Neural cell (in vitro differentiated cells): ENCODE data around the gene TRAT1.

Experiments
- EP300 ChIP-seq: fragments of 450-650 bp; conservative IDR thresholded peaks from 2 replicates; pipeline ENCODE4 v1.6.1; 2014; ENCODE audit warnings: antibody characterized with exemption, mild to moderate bottlenecking, moderate library complexity; ENCODE audit not compliant: poor library complexity, severe bottlenecking
- EZH2 ChIP-seq: fragments of 200-600, 300-800 bp; shearing (Covaris generic), sonication (generic); IDR thresholded peaks from 2 replicates; pipeline ENCODE4 v1.6.1; 2014; ENCODE audit warnings: antibody characterized with exemption, low read length, borderline replicate concordance, mild to moderate bottlenecking; ENCODE audit not compliant: insufficient read depth, poor library complexity, severe bottlenecking
- MXI1 ChIP-seq: fragments of 450-650 bp; conservative IDR thresholded peaks from 2 replicates; pipeline ENCODE4 v1.6.1; 2014; ENCODE audit warnings: antibody characterized with exemption, mild to moderate bottlenecking; ENCODE audit not compliant: poor library complexity, severe bottlenecking
- POLR2AphosphoS5 ChIP-seq: IDR thresholded peaks from 2 replicates; pipeline ENCODE4 v1.6.1; 2012
- RAD21 ChIP-seq: fragments of 450-650 bp; conservative IDR thresholded peaks from 2 replicates; pipeline ENCODE4 v1.6.1; 2014; ENCODE audit warnings: antibody characterized with exemption, mild to moderate bottlenecking, moderate library complexity
- TF ChIP-seq, protein P1 (sequence below): IDR thresholded peaks from 2 replicates; pipeline ENCODE4 v1.6.1; 2012; ENCODE audit warnings: borderline replicate concordance
- TF ChIP-seq, protein P2 (sequence below): fragments of 450-650 bp; IDR thresholded peaks from 2 replicates; pipeline ENCODE4 v1.5.1; 2014; ENCODE audit warnings: antibody characterized with exemption, mild to moderate bottlenecking, moderate library complexity; ENCODE audit not compliant: poor library complexity, severe bottlenecking

DNA sequence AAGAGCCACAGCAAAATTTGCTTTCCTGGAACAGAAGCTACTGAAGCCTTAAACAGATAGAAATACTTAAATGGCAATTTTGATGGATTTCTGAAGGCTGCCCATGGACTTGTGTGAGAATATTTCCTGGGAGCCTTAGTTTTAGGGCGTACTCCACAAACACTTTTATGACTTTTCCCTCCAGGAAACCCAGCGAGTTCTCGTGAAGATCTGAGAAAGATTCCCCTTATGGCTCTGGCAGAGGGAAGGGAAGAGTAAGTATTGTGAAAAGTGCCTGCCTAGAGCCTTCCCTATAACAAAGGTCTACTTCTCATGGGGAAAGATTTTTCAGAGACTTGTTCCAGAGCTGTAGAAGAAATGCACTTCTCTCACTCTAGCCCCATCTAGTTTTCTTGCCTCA lies 31.1 kb upstream of the TRAT1 start:
- TF ChIP-seq, protein P1, sequence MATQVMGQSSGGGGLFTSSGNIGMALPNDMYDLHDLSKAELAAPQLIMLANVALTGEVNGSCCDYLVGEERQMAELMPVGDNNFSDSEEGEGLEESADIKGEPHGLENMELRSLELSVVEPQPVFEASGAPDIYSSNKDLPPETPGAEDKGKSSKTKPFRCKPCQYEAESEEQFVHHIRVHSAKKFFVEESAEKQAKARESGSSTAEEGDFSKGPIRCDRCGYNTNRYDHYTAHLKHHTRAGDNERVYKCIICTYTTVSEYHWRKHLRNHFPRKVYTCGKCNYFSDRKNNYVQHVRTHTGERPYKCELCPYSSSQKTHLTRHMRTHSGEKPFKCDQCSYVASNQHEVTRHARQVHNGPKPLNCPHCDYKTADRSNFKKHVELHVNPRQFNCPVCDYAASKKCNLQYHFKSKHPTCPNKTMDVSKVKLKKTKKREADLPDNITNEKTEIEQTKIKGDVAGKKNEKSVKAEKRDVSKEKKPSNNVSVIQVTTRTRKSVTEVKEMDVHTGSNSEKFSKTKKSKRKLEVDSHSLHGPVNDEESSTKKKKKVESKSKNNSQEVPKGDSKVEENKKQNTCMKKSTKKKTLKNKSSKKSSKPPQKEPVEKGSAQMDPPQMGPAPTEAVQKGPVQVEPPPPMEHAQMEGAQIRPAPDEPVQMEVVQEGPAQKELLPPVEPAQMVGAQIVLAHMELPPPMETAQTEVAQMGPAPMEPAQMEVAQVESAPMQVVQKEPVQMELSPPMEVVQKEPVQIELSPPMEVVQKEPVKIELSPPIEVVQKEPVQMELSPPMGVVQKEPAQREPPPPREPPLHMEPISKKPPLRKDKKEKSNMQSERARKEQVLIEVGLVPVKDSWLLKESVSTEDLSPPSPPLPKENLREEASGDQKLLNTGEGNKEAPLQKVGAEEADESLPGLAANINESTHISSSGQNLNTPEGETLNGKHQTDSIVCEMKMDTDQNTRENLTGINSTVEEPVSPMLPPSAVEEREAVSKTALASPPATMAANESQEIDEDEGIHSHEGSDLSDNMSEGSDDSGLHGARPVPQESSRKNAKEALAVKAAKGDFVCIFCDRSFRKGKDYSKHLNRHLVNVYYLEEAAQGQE, result no peak
- no peak for TF ChIP-seq EZH2
- TF ChIP-seq, protein P2, sequence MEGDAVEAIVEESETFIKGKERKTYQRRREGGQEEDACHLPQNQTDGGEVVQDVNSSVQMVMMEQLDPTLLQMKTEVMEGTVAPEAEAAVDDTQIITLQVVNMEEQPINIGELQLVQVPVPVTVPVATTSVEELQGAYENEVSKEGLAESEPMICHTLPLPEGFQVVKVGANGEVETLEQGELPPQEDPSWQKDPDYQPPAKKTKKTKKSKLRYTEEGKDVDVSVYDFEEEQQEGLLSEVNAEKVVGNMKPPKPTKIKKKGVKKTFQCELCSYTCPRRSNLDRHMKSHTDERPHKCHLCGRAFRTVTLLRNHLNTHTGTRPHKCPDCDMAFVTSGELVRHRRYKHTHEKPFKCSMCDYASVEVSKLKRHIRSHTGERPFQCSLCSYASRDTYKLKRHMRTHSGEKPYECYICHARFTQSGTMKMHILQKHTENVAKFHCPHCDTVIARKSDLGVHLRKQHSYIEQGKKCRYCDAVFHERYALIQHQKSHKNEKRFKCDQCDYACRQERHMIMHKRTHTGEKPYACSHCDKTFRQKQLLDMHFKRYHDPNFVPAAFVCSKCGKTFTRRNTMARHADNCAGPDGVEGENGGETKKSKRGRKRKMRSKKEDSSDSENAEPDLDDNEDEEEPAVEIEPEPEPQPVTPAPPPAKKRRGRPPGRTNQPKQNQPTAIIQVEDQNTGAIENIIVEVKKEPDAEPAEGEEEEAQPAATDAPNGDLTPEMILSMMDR, result no peak
- no peak for TF ChIP-seq EP300
- no peak for TF ChIP-seq POLR2AphosphoS5
- no peak for TF ChIP-seq RAD21
- no peak for TF ChIP-seq MXI1
